Measurements from ENCODE around the gene CHN2.

Gene CHN2

GRCh38 chr7:29320577-29320976 lies 126.0 kb downstream of the CHN2 start:
- DNase-seq (ENCODE audit: insufficient read length), result no peak
- TF ChIP-seq POLR2AphosphoS5 (IDR thresholded peaks at IDR 0.05; ENCODE audit: low read depth, low read length) (no peak), TAF1 (IDR thresholded peaks at IDR 0.05; ENCODE audit: borderline replicate concordance, low read depth, low read length) (no peak), POLR2A (IDR thresholded peaks at IDR 0.05; ENCODE audit: low read depth, low read length) (no peak)
- no peak for FAIRE-seq

GRCh38 chr7:29322023-29322712 lies 127.6 kb downstream of the CHN2 start:
- FAIRE-seq, result no peak
- DNase-seq (ENCODE audit: insufficient read length), result no peak
- TF ChIP-seq POLR2A (IDR thresholded peaks at IDR 0.05; ENCODE audit: low read depth, low read length) (no peak), TAF1 (IDR thresholded peaks at IDR 0.05; ENCODE audit: borderline replicate concordance, low read depth, low read length) (no peak), POLR2AphosphoS5 (IDR thresholded peaks at IDR 0.05; ENCODE audit: low read depth, low read length) (no peak)

GRCh38 chr7:29325476-29325875 lies 130.9 kb downstream of the CHN2 start:
- FAIRE-seq (no peak), DNase-seq (ENCODE audit: insufficient read length) (no peak)
- no peak for TF ChIP-seq TAF1 (IDR thresholded peaks at IDR 0.05; ENCODE audit: borderline replicate concordance, low read depth, low read length)
- no peak for TF ChIP-seq POLR2AphosphoS5 (IDR thresholded peaks at IDR 0.05; ENCODE audit: low read depth, low read length)
- no peak for TF ChIP-seq POLR2A (IDR thresholded peaks at IDR 0.05; ENCODE audit: low read depth, low read length)

GRCh38 chr7:29326864-29327263 lies 132.3 kb downstream of the CHN2 start:
- TF ChIP-seq POLR2AphosphoS5 (IDR thresholded peaks at IDR 0.05; ENCODE audit: low read depth, low read length) (no peak), TAF1 (IDR thresholded peaks at IDR 0.05; ENCODE audit: borderline replicate concordance, low read depth, low read length) (no peak), POLR2A (IDR thresholded peaks at IDR 0.05; ENCODE audit: low read depth, low read length) (no peak)
- no peak for DNase-seq (ENCODE audit: insufficient read length)
- no peak for FAIRE-seq

- FAIRE-seq, result no peak
- no peak for DNase-seq (ENCODE audit: insufficient read length)
- TF ChIP-seq POLR2A (IDR thresholded peaks at IDR 0.05; ENCODE audit: low read depth, low read length), result no peak
- no peak for TF ChIP-seq POLR2AphosphoS5 (IDR thresholded peaks at IDR 0.05; ENCODE audit: low read depth, low read length)
- no peak for TF ChIP-seq TAF1 (IDR thresholded peaks at IDR 0.05; ENCODE audit: borderline replicate concordance, low read depth, low read length)
Measured at GRCh38 chr7:29327455-29327854, 132.9 kb downstream of the CHN2 start.

- DNase-seq (ENCODE audit: insufficient read length) (no peak), FAIRE-seq (no peak)
- TF ChIP-seq TAF1 (IDR thresholded peaks at IDR 0.05; ENCODE audit: borderline replicate concordance, low read depth, low read length), result no peak
Measured at GRCh38 chr7:29328045-29328444, 133.5 kb downstream of the CHN2 start.

GRCh38 chr7:29328811-29329210 lies 134.2 kb downstream of the CHN2 start:
- TF ChIP-seq POLR2A (IDR thresholded peaks at IDR 0.05; ENCODE audit: low read depth, low read length), result no peak
- no peak for TF ChIP-seq POLR2AphosphoS5 (IDR thresholded peaks at IDR 0.05; ENCODE audit: low read depth, low read length)
- TF ChIP-seq TAF1 (IDR thresholded peaks at IDR 0.05; ENCODE audit: borderline replicate concordance, low read depth, low read length), result no peak
- FAIRE-seq (no peak), DNase-seq (ENCODE audit: insufficient read length) (no peak)

GRCh38 chr7:29329686-29330085 lies 135.1 kb downstream of the CHN2 start:
- no peak for FAIRE-seq

GRCh38 chr7:29330136-29330535 lies 135.6 kb downstream of the CHN2 start:
- FAIRE-seq, result no peak
- TF ChIP-seq TAF1 (IDR thresholded peaks at IDR 0.05; ENCODE audit: borderline replicate concordance, low read depth, low read length) (no peak), POLR2AphosphoS5 (IDR thresholded peaks at IDR 0.05; ENCODE audit: low read depth, low read length) (no peak), POLR2A (IDR thresholded peaks at IDR 0.05; ENCODE audit: low read depth, low read length) (no peak)
- no peak for DNase-seq (ENCODE audit: insufficient read length)

More at GRCh38 chr7:29329686-29330085, 135.1 kb downstream of the CHN2 start:
- TF ChIP-seq POLR2AphosphoS5 (IDR thresholded peaks at IDR 0.05; ENCODE audit: low read depth, low read length), result no peak
- no peak for TF ChIP-seq POLR2A (IDR thresholded peaks at IDR 0.05; ENCODE audit: low read depth, low read length)
- TF ChIP-seq TAF1 (IDR thresholded peaks at IDR 0.05; ENCODE audit: borderline replicate concordance, low read depth, low read length), result no peak
- no peak for DNase-seq (ENCODE audit: insufficient read length)

GRCh38 chr7:29331163-29331562 lies 136.6 kb downstream of the CHN2 start:
- FAIRE-seq, result no peak
- no peak for TF ChIP-seq POLR2A (IDR thresholded peaks at IDR 0.05; ENCODE audit: low read depth, low read length)
- TF ChIP-seq TAF1 (IDR thresholded peaks at IDR 0.05; ENCODE audit: borderline replicate concordance, low read depth, low read length), result no peak
- no peak for DNase-seq (ENCODE audit: insufficient read length)

GRCh38 chr7:29332042-29332811 lies 137.7 kb downstream of the CHN2 start:
- no peak for TF ChIP-seq POLR2A (IDR thresholded peaks at IDR 0.05; ENCODE audit: low read depth, low read length)
- no peak for TF ChIP-seq POLR2AphosphoS5 (IDR thresholded peaks at IDR 0.05; ENCODE audit: low read depth, low read length)
- TF ChIP-seq TAF1 (IDR thresholded peaks at IDR 0.05; ENCODE audit: borderline replicate concordance, low read depth, low read length), result no peak
- DNase-seq (ENCODE audit: insufficient read length) (no peak), FAIRE-seq (no peak)

Data from GM12892 (cell line).